Activated CD8-positive, alpha-beta memory T cell treated with anti-CD3 and anti-CD28 coated beads, Interleukin-2, amount 50 U/mL, for 24 hours (primary cell): ENCODE data around the gene ME1.
"Not testable (repeated sequence)": the region's sequence is repeated elsewhere in the genome, so short reads cannot be mapped to it uniquely, and the experiment has no call there.

Experiments used
- DNase-seq: peaks from one replicate; pipeline ENCODE4 v3.0.0-alpha.2; 2020; ENCODE audit errors: extremely low read depth

The ME1 gene

DNA sequence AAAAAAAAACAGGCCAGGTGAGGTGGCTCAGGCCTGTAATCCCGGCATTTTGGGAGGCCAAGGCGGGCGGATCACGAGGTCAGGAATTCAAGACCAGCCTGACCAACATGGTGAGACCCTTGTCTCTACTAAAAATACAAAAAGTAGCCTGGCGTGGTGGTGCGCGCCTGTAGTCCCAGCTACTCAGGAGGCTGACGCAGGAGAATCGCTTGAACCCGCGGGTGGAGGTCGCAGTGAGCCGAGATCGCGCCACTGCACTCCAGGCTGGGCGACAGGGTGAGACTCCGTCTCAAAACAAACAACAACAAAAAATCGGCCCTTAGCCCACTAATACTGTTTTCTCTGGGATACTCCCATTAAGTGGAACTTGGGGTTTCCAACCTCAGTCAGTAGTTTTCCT is 238.9 kb downstream of the ME1 start:
- DNase-seq, result not testable (repeated sequence)

DNA sequence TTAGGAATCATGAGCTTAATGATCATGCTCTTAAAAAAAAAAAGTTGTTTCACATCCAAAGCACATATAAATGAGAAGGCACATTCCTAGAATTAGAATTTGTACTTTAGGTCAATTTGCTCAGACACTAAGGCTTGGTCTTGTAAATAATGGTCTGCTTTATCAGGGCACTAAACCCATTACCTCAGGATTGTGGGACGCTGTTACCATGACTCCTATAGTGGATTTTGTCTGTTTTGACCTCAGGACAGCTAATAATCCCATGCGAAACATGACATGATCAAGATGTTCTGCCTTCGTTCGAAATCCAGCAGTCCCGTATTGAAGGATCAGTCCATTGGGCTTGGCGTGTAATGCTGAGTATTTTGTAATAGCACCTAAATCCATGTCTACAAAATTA is 240.2 kb downstream of the ME1 start:
- DNase-seq, result no peak

- no peak for DNase-seq
Measured at GRCh38 chr6:83188501-83188900, 242.3 kb downstream of the ME1 start.

- DNase-seq, result no peak
Measured at GRCh38 chr6:83185096-83185495, 245.8 kb downstream of the ME1 start.

GRCh38 chr6:83183082-83183828 is 247.6 kb downstream of the ME1 start:
- DNase-seq, result no peak

- no peak for DNase-seq
Measured at GRCh38 chr6:83182114-83182513, 248.7 kb downstream of the ME1 start.

- DNase-seq, result no peak
Measured at GRCh38 chr6:83180426-83180950, 250.4 kb downstream of the ME1 start.

- no peak for DNase-seq
Measured at GRCh38 chr6:83176246-83176645, 254.6 kb downstream of the ME1 start.

- no peak for DNase-seq
Measured at GRCh38 chr6:83169511-83169910, 261.3 kb downstream of the ME1 start.

DNA sequence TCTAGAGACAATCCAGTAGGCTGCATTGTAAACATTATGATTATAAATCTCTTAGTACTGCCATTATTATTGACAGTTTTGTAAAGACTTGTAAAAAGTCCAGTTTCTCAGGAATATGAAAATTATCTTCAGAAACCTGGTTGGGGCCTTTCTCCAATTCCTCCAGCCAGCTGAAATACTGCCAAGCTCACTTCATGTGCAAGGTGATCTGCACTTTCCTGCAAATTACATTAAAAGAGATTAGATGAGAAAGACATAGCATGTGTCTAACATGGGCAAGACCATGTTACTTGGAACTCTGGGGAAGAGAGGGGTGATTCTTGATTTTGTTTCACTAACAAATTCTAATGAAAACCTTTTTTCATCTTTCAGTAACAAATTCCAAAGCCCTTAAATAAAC is 261.7 kb downstream of the ME1 start:
- no peak for DNase-seq

- no peak for DNase-seq
Measured at GRCh38 chr6:83168556-83168955, 262.3 kb downstream of the ME1 start.

DNA sequence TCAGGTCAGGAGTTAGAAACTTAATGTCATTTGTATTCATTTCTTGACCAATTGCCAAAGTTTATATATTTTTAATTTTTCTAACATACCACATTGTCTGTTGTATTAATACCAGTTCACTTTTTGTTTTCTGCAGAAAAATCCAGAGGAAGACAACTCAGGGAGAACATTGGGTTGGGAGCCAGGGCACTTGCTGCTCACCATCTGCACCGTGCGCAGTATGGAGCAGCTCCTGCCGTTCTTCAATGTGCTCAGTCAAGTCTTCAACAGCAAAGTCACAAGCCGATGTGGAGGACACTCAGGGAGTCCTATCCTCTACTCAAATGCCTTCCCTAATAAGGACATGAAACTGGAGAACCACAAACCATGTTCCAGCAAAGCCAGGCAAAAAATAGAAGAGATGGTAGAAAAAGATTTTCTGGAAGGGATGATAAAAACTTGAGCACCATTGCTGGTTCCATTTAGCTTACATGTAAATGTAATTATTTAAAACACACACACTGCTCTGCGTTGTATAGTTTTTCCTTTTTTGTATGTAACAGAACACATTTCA is 263.0 kb downstream of the ME1 start:
- no peak for DNase-seq
